Neural cell (in vitro differentiated cells): Measurements from ENCODE around the gene MRE11.

ENCODE experiments used
- EP300 ChIP-seq: fragments of 450-650 bp; conservative IDR thresholded peaks from 2 replicates; pipeline ENCODE4 v1.6.1; 2014; ENCODE audit warnings: antibody characterized with exemption, mild to moderate bottlenecking, moderate library complexity; ENCODE audit not compliant: poor library complexity, severe bottlenecking
- EZH2 ChIP-seq: fragments of 200-600, 300-800 bp; shearing (Covaris generic), sonication (generic); IDR thresholded peaks from 2 replicates; pipeline ENCODE4 v1.6.1; 2014; ENCODE audit warnings: antibody characterized with exemption, low read length, borderline replicate concordance, mild to moderate bottlenecking; ENCODE audit not compliant: insufficient read depth, poor library complexity, severe bottlenecking
- MXI1 ChIP-seq: fragments of 450-650 bp; conservative IDR thresholded peaks from 2 replicates; pipeline ENCODE4 v1.6.1; 2014; ENCODE audit warnings: antibody characterized with exemption, mild to moderate bottlenecking; ENCODE audit not compliant: poor library complexity, severe bottlenecking
- POLR2AphosphoS5 ChIP-seq: IDR thresholded peaks from 2 replicates; pipeline ENCODE4 v1.6.1; 2012
- RAD21 ChIP-seq: fragments of 450-650 bp; conservative IDR thresholded peaks from 2 replicates; pipeline ENCODE4 v1.6.1; 2014; ENCODE audit warnings: antibody characterized with exemption, mild to moderate bottlenecking, moderate library complexity
- TAF1 ChIP-seq: IDR thresholded peaks from 2 replicates; pipeline ENCODE4 v1.6.1; 2012; ENCODE audit warnings: low read depth
- TF ChIP-seq, protein P1 (sequence below): fragments of 450-650 bp; IDR thresholded peaks from 2 replicates; pipeline ENCODE4 v1.5.1; 2014; ENCODE audit warnings: antibody characterized with exemption, mild to moderate bottlenecking, moderate library complexity; ENCODE audit not compliant: poor library complexity, severe bottlenecking
- TF ChIP-seq, protein P2 (sequence below): IDR thresholded peaks from 2 replicates; pipeline ENCODE4 v1.6.1; 2012; ENCODE audit warnings: borderline replicate concordance

DNA sequence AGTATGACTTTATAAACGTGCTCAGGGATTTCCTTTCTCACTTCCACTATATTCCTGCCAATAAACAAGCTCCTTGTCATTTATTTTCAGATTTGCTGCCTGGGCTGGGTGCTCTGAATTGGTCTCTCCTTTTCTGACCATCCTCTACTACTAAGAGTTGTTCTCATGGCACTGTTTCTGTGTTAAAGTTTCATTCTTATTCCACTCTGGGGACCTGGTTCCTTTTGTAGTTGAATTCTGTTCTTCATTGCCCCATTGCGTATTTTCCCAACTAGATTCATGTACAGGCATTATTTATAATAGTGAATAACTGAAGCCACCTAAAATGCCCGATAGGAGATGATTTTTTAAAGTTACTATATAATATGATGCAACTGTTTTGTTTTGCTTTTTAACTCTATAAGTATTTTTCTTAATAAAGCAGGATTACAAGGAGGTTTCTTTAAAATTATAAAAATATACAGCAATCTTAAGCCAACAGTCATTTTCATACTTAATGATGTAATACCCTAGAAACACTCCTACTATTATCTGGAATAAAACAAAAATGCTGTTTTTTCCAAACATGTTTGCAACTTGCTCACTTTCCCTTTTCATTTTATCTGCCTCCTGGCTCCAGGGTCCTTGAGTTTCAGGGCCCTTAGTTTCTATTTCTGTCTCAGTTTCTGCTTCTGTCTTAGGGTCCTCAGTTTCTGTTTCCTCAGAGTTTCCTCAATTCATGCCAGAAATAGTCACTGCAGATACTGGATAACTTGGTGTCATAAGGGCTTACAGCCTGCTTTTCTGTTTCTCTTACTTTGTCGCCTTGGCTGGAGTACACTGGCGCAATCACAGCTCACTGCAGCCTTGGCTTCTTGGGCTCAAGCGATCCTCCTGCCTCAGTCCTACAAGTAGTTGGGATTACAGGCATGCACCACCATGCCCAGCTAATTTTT, 40.3 kb upstream of the MRE11 start:
- TF ChIP-seq, protein P1, sequence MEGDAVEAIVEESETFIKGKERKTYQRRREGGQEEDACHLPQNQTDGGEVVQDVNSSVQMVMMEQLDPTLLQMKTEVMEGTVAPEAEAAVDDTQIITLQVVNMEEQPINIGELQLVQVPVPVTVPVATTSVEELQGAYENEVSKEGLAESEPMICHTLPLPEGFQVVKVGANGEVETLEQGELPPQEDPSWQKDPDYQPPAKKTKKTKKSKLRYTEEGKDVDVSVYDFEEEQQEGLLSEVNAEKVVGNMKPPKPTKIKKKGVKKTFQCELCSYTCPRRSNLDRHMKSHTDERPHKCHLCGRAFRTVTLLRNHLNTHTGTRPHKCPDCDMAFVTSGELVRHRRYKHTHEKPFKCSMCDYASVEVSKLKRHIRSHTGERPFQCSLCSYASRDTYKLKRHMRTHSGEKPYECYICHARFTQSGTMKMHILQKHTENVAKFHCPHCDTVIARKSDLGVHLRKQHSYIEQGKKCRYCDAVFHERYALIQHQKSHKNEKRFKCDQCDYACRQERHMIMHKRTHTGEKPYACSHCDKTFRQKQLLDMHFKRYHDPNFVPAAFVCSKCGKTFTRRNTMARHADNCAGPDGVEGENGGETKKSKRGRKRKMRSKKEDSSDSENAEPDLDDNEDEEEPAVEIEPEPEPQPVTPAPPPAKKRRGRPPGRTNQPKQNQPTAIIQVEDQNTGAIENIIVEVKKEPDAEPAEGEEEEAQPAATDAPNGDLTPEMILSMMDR, result no peak
- TF ChIP-seq EZH2 (no peak), POLR2AphosphoS5 (no peak), MXI1 (no peak), TAF1 (no peak), EP300 (no peak), RAD21 (no peak)
- TF ChIP-seq, protein P2, sequence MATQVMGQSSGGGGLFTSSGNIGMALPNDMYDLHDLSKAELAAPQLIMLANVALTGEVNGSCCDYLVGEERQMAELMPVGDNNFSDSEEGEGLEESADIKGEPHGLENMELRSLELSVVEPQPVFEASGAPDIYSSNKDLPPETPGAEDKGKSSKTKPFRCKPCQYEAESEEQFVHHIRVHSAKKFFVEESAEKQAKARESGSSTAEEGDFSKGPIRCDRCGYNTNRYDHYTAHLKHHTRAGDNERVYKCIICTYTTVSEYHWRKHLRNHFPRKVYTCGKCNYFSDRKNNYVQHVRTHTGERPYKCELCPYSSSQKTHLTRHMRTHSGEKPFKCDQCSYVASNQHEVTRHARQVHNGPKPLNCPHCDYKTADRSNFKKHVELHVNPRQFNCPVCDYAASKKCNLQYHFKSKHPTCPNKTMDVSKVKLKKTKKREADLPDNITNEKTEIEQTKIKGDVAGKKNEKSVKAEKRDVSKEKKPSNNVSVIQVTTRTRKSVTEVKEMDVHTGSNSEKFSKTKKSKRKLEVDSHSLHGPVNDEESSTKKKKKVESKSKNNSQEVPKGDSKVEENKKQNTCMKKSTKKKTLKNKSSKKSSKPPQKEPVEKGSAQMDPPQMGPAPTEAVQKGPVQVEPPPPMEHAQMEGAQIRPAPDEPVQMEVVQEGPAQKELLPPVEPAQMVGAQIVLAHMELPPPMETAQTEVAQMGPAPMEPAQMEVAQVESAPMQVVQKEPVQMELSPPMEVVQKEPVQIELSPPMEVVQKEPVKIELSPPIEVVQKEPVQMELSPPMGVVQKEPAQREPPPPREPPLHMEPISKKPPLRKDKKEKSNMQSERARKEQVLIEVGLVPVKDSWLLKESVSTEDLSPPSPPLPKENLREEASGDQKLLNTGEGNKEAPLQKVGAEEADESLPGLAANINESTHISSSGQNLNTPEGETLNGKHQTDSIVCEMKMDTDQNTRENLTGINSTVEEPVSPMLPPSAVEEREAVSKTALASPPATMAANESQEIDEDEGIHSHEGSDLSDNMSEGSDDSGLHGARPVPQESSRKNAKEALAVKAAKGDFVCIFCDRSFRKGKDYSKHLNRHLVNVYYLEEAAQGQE, result no peak
